Activated gamma-delta T cell (primary cell): ENCODE results near the gene ZNF398.

ENCODE experiments used
- DNase-seq: peaks from one replicate; lab custom pipeline; 2025; lab: John Stamatoyannopoulos, UW

Gene ZNF398

DNA sequence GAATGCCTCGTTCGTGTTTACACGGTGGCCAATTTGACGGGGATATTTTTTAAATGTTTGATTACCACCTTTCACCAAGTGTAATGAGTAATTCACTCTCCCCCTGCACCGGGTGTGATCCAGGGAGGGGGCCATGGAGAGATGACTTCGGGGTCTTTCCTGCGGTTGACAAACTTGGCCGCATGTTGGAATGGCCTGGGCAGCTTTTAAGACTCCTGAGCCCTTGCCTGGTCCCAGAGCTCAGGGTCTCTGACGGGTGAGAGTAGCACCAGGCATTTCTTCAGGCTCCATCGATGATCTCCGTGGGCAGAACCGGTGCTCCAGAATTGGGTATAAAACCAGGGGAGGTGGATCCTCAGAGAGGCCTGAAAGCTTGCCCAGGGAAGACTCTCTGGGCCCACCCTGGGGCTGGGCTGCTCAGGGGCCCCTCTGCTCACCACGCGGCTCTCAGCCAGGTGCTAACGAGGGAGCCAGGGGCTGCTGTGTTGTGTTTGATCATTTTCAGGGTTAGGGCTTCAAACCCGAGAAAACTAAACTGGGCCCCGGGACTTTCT lies 49.0 kb downstream of the ZNF398 start:
- DNase-seq, result no peak

DNA sequence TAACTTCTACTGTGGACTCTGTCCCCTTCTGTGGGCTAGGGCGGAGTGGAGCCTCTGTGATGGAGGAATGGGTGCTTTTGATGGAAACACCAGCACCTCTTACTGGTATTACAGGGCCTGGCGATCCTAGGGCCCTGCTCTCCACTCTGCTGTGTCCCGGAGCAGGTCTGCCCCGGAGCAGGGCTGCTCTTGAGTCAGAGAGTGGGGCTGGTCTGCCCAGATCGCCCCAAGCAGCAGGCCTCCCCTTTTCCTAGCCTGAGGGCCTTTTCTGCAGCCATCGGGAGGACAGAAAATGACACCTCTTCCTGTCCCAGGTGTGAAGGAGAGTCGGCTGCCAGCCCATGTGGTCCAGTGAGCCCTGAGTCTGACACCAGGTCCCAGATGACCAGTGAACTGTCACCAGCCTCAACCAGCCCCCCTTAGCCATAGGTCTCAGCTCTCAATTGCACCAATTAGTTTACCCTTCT lies 49.5 kb downstream of the ZNF398 start:
- DNase-seq, result no peak

DNA sequence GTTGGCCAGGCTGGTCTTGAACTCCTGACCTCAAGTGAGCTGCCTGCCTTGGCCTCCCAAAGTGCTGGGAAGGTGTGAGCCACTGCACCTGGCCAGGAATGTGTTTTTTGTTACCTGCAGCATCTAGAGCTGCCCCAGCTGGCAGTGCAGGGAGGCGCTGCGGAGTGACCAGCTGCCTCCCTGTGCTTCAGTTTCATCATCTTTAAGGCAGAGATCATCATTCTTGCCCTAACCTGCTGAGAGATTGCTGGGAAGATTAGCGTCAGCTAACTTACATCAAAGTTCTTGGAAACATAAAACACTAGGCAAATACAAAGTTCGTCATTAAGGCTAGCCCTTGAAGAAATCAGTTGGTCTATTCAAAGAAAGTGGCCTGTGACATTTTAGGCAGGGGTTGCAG lies 50.4 kb downstream of the ZNF398 start:
- DNase-seq, result no peak

DNA sequence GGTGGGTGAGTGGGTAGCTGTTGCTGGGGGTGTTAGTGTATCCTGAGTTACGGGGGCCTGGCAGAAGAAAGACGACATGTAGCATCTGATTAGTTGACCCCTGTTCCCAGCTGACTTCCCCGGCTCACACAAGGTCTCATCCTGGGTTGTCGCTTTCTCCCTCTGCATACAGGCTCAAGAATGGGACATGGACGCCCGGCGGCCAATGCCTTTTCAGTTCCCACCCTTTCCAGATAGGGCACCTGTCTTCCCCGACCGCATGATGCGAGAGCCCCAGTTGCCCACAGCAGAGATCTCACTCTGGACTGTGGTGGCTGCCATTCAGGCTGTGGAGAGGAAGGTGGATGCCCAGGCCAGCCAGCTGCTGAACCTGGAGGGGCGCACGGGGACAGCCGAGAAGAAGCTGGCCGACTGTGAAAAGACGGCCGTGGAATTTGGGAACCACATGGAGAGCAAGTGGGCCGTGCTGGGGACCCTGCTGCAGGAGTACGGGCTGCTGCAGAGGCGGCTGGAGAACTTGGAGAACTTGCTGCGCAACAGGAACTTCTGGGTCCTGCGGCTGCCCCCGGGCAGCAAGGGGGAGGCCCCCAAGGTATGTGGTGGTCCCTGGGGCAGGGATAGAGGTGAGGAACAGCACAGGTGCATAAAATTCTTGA lies 51.0 kb downstream of the ZNF398 start:
- no peak for DNase-seq

DNA sequence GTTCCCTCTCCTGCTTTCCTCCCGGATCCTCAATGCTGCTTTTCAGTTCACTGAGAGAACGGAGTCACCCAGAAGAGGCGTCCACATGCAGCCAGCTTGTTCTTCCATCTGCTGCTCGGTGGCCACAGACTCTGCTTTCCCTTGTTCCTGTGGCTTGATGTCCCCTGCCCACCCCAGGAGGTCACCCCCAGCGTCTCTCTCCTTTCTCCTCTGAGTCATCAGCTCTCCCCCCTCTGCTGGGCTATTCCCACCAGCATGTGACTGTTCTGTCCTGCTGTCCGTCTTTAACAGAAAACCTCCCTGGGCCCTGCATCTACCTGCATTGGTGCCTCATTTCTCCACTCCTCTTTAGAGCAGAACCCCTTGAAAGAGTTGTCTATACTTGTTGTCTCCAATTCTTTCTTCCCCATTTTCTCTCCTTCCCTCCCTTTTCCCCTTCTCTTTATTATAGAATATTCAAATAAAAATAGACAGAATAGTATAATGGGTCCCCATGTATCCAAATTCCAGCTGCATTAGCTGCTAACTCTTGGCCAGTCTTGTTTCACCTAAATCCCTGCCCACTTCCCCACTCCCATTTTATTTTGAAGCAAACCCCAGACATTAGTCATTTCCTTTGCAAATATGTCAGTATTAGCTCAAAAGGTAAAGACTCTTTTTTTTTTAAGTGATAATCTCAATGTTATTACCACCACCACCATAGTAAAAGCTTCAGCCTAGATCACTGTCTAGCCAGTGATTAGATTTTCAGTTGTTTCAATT lies 52.2 kb downstream of the ZNF398 start:
- DNase-seq, result no peak

DNA sequence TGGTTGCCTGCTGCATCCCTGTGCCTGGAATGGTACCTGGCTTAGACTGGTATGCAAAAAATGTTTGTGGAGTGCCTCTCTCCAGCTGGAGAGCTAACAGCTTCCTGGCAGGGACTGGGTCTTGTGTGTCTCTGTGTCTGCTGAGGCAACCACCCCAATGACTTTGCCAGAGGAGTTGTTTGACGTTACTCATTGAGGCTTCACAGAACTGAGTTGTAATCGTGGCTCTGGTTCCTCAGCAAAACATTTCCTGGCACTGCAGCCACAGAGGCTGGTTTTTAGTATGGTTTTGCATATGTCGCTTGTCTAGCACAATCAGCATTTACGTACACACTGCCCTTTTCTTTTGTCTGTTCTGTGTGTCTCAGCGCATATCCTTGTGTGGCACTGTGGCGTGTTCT lies 55.6 kb downstream of the ZNF398 start:
- DNase-seq, result no peak

DNA sequence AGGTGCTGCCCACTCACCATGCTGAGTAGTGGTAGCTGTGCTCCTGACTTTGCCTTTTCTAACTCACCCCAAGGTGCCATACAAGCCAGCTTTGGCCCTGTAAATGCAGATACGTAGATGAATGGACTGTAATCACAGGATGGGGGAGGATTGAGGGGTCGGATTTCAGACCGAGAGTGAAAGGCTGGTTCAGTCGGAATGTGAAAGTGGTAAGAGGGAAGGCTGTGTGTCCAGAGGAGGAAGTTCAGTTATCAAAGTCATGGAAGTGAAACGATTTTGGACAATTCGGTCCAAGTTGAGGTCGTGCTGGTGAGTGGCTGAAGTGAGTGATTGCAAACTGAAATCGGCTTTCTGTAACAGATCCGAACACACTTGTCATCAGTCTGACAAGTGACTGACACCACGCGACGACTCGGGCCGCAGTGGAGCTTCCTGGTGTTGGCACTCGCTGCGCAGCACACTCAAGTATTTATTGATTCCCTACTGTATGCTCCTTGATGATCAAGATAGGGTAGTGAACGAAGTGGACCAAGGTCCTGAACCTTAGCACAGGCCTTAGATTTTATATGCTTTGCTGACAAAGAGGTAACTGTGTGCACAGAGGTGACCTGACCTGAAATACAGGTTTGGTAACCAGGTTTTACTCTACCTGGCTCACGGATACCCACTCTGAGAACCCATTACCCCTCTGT lies 58.6 kb downstream of the ZNF398 start:
- no peak for DNase-seq

DNA sequence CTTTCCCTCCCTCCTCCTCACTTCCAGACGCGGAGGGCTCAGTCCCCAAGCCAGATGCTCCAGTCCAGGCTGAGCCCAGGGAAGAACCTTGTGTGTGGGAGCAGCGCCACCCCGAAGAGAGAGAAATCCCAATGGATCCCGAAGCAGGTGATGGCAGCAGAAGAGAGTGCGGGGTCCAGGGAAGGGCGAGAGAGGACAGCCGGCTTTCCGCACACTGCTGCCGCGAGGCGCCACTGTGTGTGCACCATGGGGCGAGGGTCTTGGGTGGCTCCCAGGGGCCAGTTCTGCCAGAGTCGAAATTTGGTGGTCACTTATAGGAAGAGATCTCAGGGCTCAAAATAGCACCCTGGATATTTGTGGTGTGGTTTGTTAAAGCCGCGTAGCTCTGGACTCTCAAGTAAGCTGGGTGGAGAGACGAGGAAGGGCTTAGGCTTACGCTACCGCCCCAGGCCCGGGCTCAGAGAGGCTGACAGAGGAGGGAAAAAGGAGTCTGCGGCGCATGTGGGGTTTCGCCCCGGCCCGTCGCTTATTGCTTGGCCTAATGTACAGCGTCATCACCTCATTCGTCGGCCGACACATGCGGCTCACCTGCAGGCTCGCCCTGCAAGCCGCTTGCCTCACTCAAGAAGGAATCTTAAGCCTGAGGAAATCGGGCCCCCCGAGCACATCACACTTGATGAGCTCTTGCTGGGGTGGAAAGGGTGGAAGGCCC lies 60.2 kb downstream of the ZNF398 start:
- no peak for DNase-seq

DNA sequence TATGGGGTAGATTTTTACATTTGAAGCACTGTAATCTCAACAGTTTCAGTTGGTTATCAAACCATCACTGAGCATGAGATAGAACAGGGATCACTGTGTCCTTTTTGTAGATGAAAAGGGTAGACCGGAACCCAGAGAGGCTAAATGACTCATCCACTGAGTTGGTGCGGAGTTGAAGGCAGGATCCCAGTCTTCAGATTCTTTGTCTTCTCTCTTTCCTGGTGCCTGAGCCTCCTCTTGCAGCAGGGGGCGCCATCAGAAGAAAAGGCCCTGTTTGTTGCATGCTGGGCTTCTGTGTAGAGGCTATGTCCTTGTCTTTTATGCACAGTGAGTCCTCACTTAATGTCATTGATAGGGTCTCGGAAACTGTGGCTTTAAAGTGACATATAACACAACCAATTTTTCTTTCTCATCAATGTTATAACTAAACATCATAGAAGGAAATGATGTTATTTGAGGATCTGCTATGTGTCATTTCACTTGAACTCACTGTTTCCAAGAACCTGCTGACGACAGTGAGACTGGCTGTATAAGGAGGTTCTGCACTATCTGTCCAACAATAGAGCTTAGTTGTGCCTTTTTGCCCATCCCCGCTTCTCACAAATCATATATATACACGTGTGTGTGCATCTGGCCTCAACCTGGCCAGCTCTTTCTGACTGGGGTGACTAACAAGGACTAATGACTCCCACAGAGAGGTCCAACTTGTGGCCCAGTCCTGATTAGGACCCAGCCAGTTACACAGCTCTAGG lies 62.4 kb downstream of the ZNF398 start:
- no peak for DNase-seq

DNA sequence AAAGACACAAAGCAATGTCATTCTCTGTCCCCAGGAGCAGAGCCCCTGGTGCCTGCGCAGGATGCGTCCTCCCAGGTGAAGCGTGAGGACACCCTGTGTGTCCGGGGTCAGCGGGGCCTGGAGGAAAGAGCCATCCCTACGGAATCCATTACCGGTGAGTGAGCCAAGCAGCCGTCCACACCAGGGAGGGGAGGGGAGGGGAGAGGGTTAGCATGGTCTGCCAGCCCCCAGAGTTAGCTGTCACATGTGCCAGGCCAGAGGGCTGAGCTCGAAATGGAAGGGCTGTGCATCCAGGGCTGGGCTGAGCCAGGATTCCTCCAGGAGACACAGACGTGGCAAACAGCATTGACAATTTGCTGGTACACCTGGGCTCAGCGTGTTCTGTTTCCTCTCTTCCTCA lies 63.3 kb downstream of the ZNF398 start:
- DNase-seq, result no peak

DNA sequence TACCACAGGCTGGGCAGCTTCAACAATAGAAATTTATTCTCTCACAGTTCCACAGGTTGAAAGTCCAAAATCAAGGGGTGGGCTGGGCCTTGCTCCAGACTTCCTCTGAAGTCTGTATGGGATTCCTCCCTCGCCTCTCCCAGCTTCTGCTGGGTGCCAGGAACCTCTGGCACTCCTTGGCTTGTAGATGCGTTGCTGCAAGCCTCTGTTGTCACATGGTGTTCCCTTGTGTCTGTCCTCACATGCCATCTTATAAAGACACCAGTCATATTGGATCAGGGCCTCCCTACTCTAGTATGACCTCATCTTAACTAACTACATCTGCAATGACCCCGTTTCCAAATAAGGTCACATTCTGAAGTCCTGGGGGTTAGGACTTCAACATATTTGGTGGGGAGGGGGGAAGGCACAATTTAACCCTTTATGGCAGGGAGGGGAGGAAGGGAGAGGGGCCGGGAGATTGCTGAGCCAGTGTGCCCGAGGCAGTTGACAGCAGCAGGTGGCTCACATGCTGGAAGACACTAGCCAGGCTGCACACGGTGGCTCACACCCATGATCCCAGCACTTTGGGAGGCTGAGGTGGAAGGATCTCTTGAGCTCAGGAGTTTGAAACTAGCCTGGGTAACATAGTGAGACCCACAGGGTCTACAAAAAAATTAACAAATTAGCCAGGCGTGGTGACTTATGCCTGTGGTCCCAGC lies 66.9 kb downstream of the ZNF398 start:
- DNase-seq, result no peak

DNA sequence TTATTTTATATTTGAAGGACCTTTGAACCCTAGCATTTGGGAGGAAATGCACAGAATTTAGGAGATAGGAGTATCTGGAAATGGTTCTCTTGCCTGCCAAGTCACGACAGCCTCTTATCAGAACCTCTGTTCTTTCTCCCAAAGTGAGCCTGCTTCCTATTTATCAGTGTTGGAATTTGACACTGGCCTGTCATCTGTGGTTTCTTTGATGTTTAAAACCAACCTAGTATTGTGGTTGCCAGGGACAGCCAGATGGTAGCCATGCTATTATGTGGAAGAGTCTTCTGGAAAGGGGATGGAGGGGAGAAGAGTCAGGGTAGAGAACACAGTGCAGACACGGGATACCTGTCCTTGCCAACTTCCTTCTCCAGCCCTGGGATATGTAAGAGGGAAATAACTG lies 69.1 kb downstream of the ZNF398 start:
- DNase-seq, result no peak

DNA sequence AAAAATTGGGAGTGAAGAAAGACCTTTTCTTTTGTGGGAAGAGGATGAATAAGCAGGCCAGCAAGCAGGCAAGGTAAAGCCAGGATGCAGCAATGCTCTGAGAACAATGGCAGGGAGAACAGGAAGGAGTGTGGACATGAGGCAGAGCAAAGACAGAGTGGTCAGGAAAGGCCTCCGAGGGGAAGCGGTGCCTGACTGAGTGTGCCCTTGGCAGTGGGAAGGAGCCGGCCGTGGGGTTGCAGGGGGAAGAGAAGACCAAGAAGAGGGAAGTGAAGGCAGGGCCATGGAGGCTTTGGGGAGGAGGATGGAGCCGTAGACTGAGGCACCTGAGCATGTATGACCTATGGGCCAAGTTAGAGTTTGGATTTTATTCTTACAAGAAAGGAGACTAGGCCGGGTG lies 70.3 kb downstream of the ZNF398 start:
- no peak for DNase-seq

DNA sequence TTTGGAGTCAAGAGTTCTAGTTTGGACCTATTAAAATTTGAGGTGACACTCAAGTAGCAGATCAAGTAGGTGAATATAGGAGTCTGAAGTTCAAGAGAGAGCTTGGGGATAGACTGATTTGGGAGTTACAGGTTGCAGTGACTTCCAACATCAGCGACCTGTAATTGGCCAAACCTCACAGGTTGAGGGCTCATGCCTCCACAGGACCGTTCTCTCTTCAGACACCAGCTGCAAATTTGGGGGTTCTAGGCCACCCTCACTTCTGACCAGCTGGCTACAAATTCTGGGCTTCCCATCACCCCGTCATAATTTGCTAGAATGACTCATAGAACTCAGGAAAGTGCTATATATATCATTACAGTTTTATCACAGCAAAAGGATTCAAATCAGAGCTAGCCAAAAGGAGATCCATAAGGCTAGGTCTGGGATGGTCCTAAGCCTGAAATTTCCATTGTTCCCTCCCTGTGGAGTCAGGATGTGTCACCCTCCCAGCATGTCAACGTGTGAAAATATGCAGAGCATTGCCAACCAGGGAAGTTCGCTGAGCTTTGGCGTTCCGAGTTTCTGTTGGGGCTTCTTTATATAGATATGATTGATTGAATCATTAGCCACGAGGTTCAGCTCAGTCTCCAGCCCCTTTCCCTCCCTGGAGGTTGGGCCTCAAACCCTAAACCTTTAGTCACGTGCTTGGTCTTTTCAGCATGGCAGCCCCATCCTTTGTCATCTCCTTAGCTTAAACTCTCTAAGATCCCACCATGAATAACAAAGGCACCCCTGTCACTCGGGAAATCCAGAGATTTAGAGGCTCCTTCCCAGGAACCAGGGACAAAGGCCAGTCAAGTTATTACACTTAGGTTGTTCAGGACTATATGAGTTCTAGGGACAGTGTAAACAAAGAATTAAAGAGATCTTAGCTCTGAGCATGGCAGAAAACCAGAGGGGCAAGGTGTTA lies 71.5 kb downstream of the ZNF398 start:
- DNase-seq, result no peak

DNA sequence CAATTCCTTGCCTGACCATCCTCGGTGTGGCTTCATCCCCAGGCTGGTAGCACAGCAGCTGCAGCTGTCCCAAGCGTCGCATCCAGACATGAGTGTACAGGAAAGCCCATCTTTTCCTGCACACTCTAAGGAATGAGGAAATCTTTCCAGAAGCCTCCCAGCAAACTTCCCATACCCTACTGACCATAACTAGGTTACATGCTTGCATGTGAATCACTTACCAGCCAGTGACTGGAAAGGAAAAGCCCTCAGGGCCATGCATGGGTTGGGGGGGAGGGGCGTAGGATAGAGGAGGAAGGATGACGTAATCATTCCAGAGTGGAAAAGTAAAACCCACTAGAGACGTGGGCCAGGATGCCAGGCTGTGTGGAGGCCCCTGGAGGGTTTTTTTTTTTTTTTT lies 73.3 kb downstream of the ZNF398 start:
- DNase-seq, result no peak

DNA sequence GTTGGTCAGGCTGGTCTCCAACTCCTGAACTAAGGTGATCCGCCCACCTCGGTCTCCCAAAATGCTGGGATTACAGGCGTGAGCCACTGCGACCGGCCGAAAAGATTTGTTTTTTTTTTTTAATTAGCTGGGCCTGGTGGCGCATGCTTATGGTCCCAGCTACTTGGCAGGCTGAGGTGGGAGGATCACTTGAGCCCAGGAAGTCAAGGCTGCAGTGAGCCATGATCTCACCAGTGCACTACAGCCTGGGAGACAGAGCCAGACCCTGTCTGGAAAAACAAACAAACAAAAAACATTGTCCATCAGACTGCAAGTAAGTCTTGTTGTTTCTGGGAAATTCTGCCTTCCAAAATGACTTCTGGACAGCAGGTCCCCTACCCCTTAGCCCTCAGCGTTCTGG lies 75.9 kb downstream of the ZNF398 start:
- no peak for DNase-seq

DNA sequence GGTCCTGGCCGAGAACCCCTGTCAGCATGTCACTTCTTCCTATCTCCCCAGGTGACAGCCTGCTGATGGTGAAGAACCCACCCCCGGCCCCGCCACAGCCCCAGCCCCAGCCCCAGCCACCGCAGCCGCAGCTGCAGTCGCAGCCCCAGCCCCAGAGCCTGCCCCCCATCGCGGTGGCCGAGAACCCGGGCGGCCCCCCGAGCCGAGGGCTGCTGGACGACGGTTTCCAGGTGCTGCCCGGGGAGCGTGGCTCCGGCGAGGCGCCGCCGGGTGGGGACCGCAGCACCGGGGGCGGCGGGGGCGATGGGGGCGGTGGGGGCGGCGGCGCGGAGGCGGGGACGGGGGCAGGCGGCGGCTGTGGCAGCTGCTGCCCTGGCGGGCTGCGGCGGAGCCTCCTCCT lies 76.5 kb downstream of the ZNF398 start:
- DNase-seq, result no peak

DNA sequence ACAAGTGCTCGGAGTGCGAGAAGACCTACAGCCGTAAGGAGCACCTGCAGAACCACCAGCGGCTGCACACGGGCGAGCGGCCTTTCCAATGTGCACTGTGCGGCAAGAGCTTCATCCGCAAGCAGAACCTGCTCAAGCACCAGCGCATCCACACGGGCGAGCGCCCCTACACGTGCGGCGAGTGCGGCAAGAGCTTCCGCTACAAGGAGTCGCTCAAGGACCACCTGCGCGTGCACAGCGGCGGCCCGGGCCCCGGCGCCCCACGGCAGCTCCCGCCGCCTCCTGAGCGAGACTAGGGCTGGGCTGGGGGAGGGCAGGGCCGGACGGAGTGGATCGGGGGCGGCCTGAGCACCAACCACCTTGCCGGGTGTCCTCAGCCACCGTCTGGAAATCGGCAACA lies 77.1 kb downstream of the ZNF398 start:
- DNase-seq, result no peak

DNA sequence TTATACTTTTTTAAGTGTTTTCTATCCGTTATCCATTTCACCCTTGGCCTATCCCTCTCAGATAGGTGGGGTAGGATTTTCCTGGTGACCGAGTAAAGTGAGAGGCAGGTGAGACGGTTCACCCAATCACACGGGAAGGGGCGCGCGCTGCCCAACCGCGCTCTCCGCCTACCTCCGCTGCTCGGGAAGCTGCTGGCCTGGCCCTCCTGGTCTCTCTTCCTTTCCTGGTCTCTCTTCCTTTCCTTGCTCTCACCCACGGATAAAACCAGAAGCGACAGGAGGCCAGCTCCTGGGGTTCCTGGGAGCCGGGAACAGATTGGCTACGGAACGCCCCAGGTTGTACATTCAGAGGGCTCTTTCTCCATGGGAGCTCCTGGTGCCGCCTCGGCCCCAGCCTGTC lies 77.9 kb downstream of the ZNF398 start:
- DNase-seq, result no peak

DNA sequence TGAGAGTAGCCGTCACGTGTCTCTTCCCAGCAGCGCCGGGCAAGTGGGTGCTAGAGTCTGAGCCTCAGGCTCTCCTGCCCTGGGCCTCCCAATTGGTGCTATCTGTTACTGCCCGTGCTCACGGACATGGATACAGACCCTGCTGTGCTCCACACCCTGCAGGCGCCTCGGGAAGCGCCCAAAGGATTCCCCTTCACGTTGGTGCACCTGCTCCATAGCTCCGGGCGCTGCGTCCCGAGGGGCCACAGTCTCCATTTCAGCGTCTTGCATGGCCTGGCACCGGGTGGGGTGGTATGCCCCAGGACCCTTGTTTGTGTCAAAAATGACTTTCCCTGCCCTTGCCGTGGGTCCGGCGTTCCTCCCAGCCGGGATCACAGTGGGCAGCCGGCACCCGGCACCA lies 78.4 kb downstream of the ZNF398 start:
- DNase-seq, result no peak
